SU-DHL-6 (cell line): ENCODE results near the gene DSTYK.

Experiments used
- H2AFZ ChIP-seq: fragments of 200-600 bp; sonication (generic); 2 replicates; pipeline ENCODE4 v1.6.1; 2014; ENCODE audit warnings: low read depth, mild to moderate bottlenecking, moderate library complexity, mixed read lengths, antibody characterized with exemption, low read length; ENCODE audit not compliant: severe bottlenecking
- H3F3A ChIP-seq: fragments of 200-600 bp; shearing (Covaris generic); 2 replicates; pipeline ENCODE4 v1.6.0; 2016; ENCODE audit warnings: antibody characterized with exemption, mild to moderate bottlenecking; ENCODE audit not compliant: insufficient read depth
- H3K27ac ChIP-seq: fragments of 200-600 bp; sonication (generic); 2 replicates; pipeline ENCODE4 v1.5.1; 2016; ENCODE audit warnings: low read depth, mild to moderate bottlenecking, low read length, moderate library complexity, mixed read lengths
- H3K27me3 ChIP-seq: fragments of 200-600 bp; sonication (generic), shearing (Covaris generic); 2 replicates; pipeline ENCODE4 v1.6.0; 2014; ENCODE audit warnings: mild to moderate bottlenecking, low read length
- H3K36me3 ChIP-seq: fragments of 200-600 bp; sonication (generic); 2 replicates; pipeline ENCODE4 v1.6.1; 2014; ENCODE audit warnings: mild to moderate bottlenecking, low read length, mixed read lengths
- H3K4me2 ChIP-seq: fragments of 300-600, 200-600 bp; shearing (Covaris generic), sonication (generic); 2 replicates; pipeline ENCODE4 v1.6.0; 2014; ENCODE audit warnings: low read length, low read depth, mild to moderate bottlenecking; ENCODE audit not compliant: poor library complexity, severe bottlenecking
- H3K4me3 ChIP-seq: fragments of 200-600 bp; sonication (generic); 2 replicates; pipeline ENCODE4 v1.5.1; 2014; ENCODE audit warnings: antibody characterized with exemption, low read length, mild to moderate bottlenecking, mixed read lengths; ENCODE audit not compliant: insufficient read depth, poor library complexity, severe bottlenecking
- H3K79me2 ChIP-seq: fragments of 200-600 bp; sonication (generic); 2 replicates; pipeline ENCODE4 v1.6.1; 2014; ENCODE audit warnings: mild to moderate bottlenecking, low read length, moderate library complexity; ENCODE audit not compliant: insufficient read depth
- H3K9ac ChIP-seq: fragments of 200-600 bp; sonication (generic); 2 replicates; pipeline ENCODE4 v1.7.0; 2014; ENCODE audit warnings: mild to moderate bottlenecking, low read length
- H3K9me2 ChIP-seq: fragments of 200-600 bp; sonication (generic); replicated peaks from 2 replicates; pipeline ENCODE4 v1.6.1; 2014; ENCODE audit warnings: low read length; ENCODE audit not compliant: insufficient read depth
- H3K9me3 ChIP-seq: fragments of 200-600 bp; sonication (generic); 2 replicates; pipeline ENCODE4 v1.6.1; 2014; ENCODE audit warnings: low read length, mixed read lengths; ENCODE audit not compliant: insufficient read depth
- H4K20me1 ChIP-seq: fragments of 200-600 bp; sonication (generic); 2 replicates; pipeline ENCODE4 v1.6.1; 2014; ENCODE audit warnings: low read depth, mild to moderate bottlenecking, antibody characterized with exemption, low read length, moderate library complexity, mixed read lengths
- EZH2phosphoT487 ChIP-seq: fragments of 200-600 bp; sonication (generic), shearing (Covaris generic); conservative IDR thresholded peaks from 2 replicates; pipeline ENCODE4 v1.6.1; 2018; ENCODE audit warnings: mild to moderate bottlenecking, antibody characterized with exemption, low read length, moderate library complexity, mixed read lengths
- TF ChIP-seq, protein P1 (sequence below): fragments of 200-600 bp; sonication (generic); IDR thresholded peaks from one replicate; pipeline ENCODE4 v1.5.1; 2017; ENCODE audit warnings: antibody characterized with exemption, mild to moderate bottlenecking, low read length, moderate library complexity; ENCODE audit not compliant: insufficient read depth, poor library complexity, severe bottlenecking

The DSTYK gene

GRCh38 chr1:205224736-205225135 lies 13.2 kb upstream of the DSTYK start:
- no peak overlapping the region for H2AFZ ChIP-seq
- H3K4me3 ChIP-seq, result no peak overlapping the region
- no peak overlapping the region for H3K27ac ChIP-seq
- H3F3A ChIP-seq, result no peaks in the 10 kb centered on the region
- H3K9ac ChIP-seq, result no peak overlapping the region
- TF ChIP-seq EZH2phosphoT487, result no peak
- TF ChIP-seq, protein P1, sequence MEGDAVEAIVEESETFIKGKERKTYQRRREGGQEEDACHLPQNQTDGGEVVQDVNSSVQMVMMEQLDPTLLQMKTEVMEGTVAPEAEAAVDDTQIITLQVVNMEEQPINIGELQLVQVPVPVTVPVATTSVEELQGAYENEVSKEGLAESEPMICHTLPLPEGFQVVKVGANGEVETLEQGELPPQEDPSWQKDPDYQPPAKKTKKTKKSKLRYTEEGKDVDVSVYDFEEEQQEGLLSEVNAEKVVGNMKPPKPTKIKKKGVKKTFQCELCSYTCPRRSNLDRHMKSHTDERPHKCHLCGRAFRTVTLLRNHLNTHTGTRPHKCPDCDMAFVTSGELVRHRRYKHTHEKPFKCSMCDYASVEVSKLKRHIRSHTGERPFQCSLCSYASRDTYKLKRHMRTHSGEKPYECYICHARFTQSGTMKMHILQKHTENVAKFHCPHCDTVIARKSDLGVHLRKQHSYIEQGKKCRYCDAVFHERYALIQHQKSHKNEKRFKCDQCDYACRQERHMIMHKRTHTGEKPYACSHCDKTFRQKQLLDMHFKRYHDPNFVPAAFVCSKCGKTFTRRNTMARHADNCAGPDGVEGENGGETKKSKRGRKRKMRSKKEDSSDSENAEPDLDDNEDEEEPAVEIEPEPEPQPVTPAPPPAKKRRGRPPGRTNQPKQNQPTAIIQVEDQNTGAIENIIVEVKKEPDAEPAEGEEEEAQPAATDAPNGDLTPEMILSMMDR, result no peak
- H3K27me3 ChIP-seq, result no peaks in the 10 kb centered on the region; the same call in 1 of the 2 replicates
- H3K4me2 ChIP-seq, result no peak overlapping the region
- H3K36me3 ChIP-seq, result no peaks in the 10 kb centered on the region
- no peaks in the 10 kb centered on the region for H4K20me1 ChIP-seq
- H3K9me3 ChIP-seq, result no peaks in the 10 kb centered on the region
- no peaks in the 10 kb centered on the region for H3K9me2 ChIP-seq
- no peaks in the 10 kb centered on the region for H3K79me2 ChIP-seq

- Histone ChIP-seq H3K27ac (no peak overlapping the region), H3K9me3 (no peaks in the 10 kb centered on the region), H4K20me1 (no peaks in the 10 kb centered on the region), H3K9me2 (no peaks in the 10 kb centered on the region), H2AFZ (no peak overlapping the region), H3K27me3 (no peaks in the 10 kb centered on the region; the same call in 1 of the 2 replicates), H3K4me2 (no peak overlapping the region), H3K36me3 (no peaks in the 10 kb centered on the region), H3K79me2 (no peaks in the 10 kb centered on the region), H3K4me3 (no peak overlapping the region), H3K9ac (no peak overlapping the region), H3F3A (no peaks in the 10 kb centered on the region)
- TF ChIP-seq, protein P1, result no peak
- no peak for TF ChIP-seq EZH2phosphoT487
These were observed 8.9 kb upstream of the DSTYK start for GRCh38 chr1:205220421-205220820.

- H3K4me3 ChIP-seq, result no peak overlapping the region
- no peaks in the 10 kb centered on the region for H4K20me1 ChIP-seq
- H3F3A ChIP-seq, result 0 out of 2 replicates have a peak, but pooled peaks cover 6% of the 10 kb centered on the region
- no peaks in the 10 kb centered on the region for H3K9me3 ChIP-seq
- H3K9me2 ChIP-seq, result no peaks in the 10 kb centered on the region
- no peaks in the 10 kb centered on the region; the same call in 1 of the 2 replicates for H3K27me3 ChIP-seq
- no peak overlapping the region for H3K9ac ChIP-seq
- H2AFZ ChIP-seq, result no peak overlapping the region
- H3K4me2 ChIP-seq, result no peak overlapping the region
- no peaks in the 10 kb centered on the region for H3K79me2 ChIP-seq
- H3K27ac ChIP-seq, result no peak overlapping the region
- no peaks in the 10 kb centered on the region for H3K36me3 ChIP-seq
- TF ChIP-seq, protein P1, result no peak
- TF ChIP-seq EZH2phosphoT487, result no peak
These were observed 5.9 kb upstream of the DSTYK start for GRCh38 chr1:205217418-205217817.
